Measurements from ENCODE around the gene ALK.

Gene ALK

GRCh38 chr2:29349316-29350030, 571.9 kb downstream of the ALK start:
- no peak for DNase-seq

DNA sequence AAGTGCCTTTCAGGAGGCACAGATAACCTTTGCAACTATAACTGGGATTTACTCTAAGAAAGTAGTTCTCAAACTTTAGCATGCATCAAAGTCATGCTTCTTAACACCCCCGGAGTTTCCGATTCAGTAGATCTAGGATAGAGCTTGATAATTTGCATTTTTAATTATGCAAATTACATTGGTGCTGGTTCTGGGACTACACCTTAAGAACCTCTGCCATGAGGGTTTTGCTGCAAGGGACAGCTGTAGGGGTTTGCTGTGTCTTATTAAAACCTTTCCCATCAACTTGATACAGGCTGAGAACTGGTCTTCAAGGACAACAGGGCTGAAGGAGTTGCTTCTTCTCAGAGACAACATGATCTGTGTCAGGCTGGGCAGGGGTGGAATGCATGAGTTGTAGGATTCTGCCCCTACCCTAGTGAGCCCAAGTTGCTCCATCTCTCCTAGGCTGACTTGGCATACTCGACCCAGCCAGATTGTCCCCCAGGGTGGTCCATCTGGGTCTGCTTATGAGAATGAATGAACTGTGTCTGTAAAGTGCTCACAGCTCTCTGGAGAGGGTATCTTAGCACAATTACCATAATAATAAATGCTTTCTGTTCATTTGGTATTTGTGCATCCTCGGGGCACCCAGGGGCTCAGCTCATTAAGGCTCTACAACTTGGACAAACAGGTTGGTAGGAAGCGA, 573.5 kb downstream of the ALK start:
- no peak for DNase-seq

DNA sequence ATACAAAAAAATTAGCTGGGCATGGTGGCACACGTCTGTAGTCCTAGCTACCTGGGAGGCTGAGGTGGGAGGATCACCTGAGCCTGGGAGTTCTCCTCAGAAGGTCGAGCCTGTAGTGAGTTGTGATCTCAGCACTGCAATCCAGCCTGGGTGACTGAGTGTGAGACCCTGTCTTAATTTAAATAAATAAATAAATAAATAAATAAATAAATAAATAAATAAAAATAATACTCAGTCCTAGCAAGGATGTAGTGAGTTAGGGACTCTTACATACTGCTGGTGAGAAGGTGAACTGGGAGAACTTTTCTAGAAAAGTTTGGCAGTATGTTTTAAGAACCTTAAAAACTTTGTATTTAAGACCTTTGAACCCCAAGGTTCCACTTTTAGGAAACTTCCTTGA, 576.1 kb downstream of the ALK start:
- no peak for DNase-seq

GRCh38 chr2:29343830-29344229, 577.6 kb downstream of the ALK start:
- no peak for DNase-seq

- DNase-seq = no peak
Observed at GRCh38 chr2:29336341-29337241, 584.8 kb downstream of the ALK start.

DNA sequence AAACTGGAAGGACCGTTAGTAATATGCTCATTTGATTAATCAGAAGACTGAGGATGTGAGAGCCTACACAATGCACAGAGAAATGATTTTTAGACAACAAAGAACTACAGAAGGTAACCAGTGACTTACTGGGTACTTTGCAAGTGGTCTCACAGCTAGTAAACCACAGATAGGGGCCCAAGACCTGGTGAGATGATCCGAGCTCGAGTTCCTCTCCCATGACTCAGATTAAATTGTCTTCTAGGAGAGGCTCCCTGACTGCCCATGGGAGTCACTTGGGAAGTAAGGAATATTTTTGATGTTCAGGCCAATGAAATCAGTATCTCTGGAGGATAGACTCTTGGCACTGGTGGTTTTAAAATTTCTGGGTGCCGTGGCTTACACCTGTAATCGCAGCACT, 586.0 kb downstream of the ALK start:
- no peak for DNase-seq

GRCh38 chr2:29334706-29335105, 586.7 kb downstream of the ALK start:
- no peak for DNase-seq

DNA sequence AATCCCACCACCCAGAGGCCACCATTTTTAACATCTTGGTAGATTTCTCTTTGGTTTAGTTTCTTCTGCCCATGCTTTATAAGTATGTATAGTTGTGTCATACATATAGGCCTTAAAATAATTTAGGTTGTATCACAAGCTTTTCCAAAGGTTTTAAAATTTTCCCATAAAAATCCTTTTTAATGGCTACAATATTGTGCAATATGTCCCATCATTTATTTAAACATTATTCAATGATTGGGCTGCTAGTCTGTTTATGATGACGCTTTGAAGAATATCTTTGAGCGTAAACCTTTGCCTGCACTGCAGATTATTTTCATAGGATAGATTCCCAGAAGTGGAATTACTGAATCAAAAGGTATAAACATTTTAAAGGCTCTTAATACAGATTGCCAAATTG, 588.8 kb downstream of the ALK start:
- no peak for DNase-seq

DNA sequence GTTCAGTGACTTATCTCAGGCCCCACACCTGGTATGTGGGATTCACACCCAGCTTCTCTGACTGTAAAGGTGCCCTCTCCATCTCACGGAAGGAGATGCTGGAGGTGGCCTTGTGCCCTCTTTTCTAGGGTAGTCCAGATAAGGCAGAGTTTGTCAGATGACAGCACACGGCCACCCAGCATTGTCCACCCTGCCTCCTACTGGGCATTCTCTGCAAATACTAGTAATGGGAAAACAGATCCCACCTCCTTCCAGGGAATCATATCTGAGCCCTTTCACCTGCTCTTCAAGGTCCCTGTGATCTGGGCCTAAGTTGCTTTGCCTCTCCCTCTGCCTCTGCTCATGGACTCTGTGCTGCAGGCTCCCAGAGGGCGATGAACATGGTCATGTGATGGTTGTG, 591.5 kb downstream of the ALK start:
- no peak for DNase-seq

DNA sequence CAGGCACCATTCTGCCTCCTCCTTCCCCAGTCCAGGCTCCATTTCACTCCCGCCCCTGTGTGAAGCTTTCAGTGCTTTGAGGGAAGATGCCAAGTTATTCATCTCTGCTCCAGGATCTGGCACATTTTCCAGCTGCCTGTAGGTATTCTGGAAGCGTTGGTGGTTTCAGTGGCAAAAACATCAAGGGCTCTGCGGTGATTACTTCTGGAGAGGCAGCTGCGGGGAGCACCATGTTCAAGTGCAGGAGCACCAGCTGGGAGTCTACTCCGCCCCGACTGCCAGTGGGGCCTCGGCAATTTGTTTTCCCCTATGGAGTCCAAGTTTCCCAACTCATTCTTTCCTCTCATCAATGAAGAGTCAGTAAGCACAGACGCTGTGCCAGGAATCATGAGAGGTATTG, 594.5 kb downstream of the ALK start:
- DNase-seq = no peak

GRCh38 chr2:29325544-29325943, 595.8 kb downstream of the ALK start:
- DNase-seq = no peak

- DNase-seq = peak; percentile 14
Observed at GRCh38 chr2:29323961-29324360, 597.4 kb downstream of the ALK start.

DNA sequence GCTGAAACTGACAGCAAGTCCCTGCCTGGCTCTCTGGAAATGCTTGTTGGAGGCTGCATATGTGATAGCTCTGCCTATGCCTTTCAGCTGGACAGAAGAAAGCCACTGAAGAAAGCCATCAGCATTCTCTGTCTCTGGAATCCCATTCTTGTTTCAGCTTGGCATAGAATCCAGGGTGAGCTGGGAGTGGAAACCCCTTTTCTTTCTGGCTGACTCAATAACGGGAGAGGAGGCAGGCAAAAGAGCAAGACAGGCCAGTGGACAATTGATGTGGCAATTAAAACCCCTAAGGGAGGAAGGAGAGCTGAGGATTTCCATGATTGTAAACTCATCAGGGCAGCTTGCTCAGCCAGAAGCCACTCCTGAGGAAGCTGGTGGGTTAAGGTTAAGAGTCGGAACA, 598.1 kb downstream of the ALK start:
- DNase-seq = no peak

DNA sequence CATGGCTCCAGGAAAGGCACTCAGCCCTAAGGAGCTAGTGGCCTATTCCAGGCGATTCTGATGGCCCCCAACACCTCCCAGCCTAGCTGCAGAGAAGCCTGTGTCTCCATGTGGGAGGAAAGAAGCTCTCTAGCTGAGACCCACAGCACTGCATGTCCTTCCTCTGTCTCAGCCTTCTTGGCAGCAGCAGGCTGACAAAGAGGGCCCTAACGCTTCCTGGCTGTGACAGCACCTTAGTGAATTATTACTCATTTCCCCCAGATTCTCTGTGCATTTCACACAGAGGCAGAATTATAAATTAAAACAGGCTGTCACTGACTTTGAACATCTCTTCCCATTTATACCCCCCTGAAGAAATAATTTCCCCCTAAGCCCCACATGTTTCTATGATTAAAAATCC, 599.4 kb downstream of the ALK start:
- DNase-seq = no peak

- no peak for DNase-seq
Observed at GRCh38 chr2:29317801-29318485, 603.4 kb downstream of the ALK start.

DNA sequence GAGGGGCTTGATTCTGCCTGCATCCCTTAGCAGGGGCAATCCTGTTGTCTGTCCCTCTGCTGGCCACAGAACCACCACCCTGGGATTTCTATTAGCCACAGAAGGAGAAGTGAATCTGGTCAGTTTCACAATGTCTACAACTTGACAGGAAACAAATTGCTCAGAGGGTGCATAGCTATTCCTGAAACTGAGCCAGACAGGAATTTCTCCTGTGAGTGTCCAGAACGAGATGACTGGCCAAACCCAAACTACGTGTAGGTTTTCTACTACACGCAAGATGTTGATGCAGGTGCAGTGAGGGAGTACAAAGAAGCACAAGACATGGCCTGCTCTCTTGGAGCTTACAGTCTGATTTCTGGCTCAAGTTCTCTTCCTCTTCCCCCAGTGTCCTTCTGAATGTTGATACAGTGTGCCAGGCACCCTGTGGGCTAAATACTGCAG, 604.3 kb downstream of the ALK start:
- DNase-seq = no peak

- DNase-seq = no peak
Observed at GRCh38 chr2:29314816-29315571, 606.4 kb downstream of the ALK start.

- no peak for DNase-seq
Observed at GRCh38 chr2:29311458-29311857, 609.9 kb downstream of the ALK start.

- DNase-seq = no peak
Observed at GRCh38 chr2:29310650-29311348, 610.6 kb downstream of the ALK start.

GRCh38 chr2:29309090-29310029, 612.0 kb downstream of the ALK start:
- peak; percentile 39 for DNase-seq
